Activated CD4-positive, alpha-beta memory T cell treated with anti-CD3 and anti-CD28 coated beads for 36 hours (primary cell): ENCODE results near the gene TULP1. TPM values are rescaled to one million over a fixed set of nuclear protein-coding genes. Genes with fewer than 3 reads are reported as not detected.
A peak's percentile ranks its signal among the peaks of the same experiment; 100 is the strongest.

ENCODE experiments used
- CTCF ChIA-PET: fragments of 350-600 bp; sonication (Branson Sonifier 250); formaldehyde crosslinking; loops from one replicate; lab custom pipeline; 2021; ENCODE audit warnings: antibody characterized with exemption, inconsistent platforms; lab: Charles Lee
- POLR2A ChIA-PET: fragments of 350-600 bp; sonication (Branson Sonifier 250); formaldehyde crosslinking; loops from one replicate; lab custom pipeline; 2021; ENCODE audit warnings: antibody characterized with exemption; lab: Charles Lee
- DNase-seq: peaks from one replicate; pipeline ENCODE4 v3.0.0-alpha.2; 2020
- H3K27ac Mint-ChIP-seq: one replicate; pipeline ENCODE4 v1.8.0; 2021; ENCODE audit warnings: mixed read lengths
- H3K27me3 Mint-ChIP-seq: one replicate; pipeline ENCODE4 v1.8.0; 2021; ENCODE audit warnings: mixed read lengths
- H3K36me3 Mint-ChIP-seq: one replicate; pipeline ENCODE4 v1.8.0; 2021; ENCODE audit warnings: mixed read lengths
- H3K4me1 Mint-ChIP-seq: one replicate; pipeline ENCODE4 v1.8.0; 2021; ENCODE audit warnings: low read depth, mixed read lengths
- H3K4me3 Mint-ChIP-seq: one replicate; pipeline ENCODE4 v1.8.0; 2021; ENCODE audit warnings: mild to moderate bottlenecking, mixed read lengths
- H3K9me3 Mint-ChIP-seq: one replicate; pipeline ENCODE4 v1.8.0; 2021; ENCODE audit warnings: mixed read lengths
- intact Hi-C: fragments of 100-400 bp; cut with micrococcal nuclease; formaldehyde crosslinking; loops from one replicate; pipeline ENCODE4 v1.15.1; 2023
- microRNA-seq: library from miRNA; unstranded; fragments of <30 nt; microRNA quantifications from one replicate; pipeline ENCODE4 v1.2.0, GENCODE V29; 2022; ENCODE audit warnings: borderline number of aligned reads, borderline microRNAs expressed, borderline replicate concordance
- total RNA-seq, 2 experiments: library from RNA; stranded (reverse); gene quantifications; one replicate each; pipeline ENCODE4 v1.2.3, GENCODE V29; 2021

TULP1 gene
- total RNA-seq, 2 experiments from 2014 or later = not detected

DNA sequence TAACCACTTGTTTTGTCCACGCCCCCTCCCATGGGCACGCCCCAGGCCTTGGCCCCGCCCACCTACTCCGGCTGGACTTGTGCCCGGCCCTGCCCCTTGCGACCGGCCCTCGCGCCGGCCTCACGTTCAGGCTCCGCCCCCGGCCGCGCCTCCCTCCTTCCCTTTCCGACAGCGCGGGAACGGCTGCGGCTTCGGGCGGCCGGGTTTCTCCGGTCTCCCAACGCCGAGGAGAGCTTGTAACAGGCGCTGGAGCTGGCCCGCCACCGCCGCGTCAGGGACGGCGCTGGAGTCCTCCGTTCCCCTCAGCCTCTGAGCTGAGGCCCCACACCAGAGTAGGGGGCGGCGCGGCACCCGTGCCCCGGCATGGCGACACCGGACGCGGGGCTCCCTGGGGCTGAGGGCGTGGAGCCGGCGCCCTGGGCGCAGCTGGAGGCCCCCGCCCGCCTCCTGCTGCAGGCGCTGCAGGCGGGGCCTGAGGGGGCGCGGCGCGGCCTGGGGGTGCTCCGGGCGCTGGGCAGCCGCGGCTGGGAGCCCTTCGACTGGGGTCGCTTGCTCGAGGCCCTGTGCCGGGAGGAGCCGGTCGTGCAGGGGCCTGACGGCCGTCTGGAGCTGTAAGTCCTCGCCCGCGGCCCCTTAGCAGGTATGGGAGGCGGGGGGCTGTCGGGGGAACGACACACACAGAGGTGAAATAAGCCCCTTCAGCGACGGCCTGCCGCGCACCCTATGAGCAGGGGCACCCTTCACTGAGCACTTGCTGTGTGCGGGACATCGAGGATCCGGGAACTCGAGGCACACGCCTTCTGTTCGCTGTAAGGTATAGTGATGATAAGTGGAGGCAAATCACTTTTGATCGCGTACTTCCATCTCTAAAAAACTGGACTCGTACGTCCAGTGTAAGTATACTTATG lies 60.3 kb downstream of the TULP1 start, which contains the start of gene FANCE:
Gene FANCE (plus strand): TSS at position 156 of the 908 bp plus-strand sequence. CDS start 208 bp downstream, at position 364.
- DNase-seq = peak; percentile 97
- H3K9me3 Mint-ChIP-seq = no peaks in the 10 kb centered on the region
- peak within 1 kb of the TSS; percentile 80 for H3K4me3 Mint-ChIP-seq
- H3K27me3 Mint-ChIP-seq = no peaks in the 10 kb centered on the region
- POLR2A ChIA-PET = interaction anchor here (0.8 to 2.2 kb wide), 6 partner anchors 15 to 154 kb away, joined by 3 to 8 read pairs (median 4); partner anchors contain the start of gene PPARD
- CTCF ChIA-PET = interaction anchor here (1.1 to 8.8 kb wide), 6 partner anchors 15 to 156 kb away, joined by 3 to 219 read pairs (median 62); partner anchors contain the start of genes DEF6, PPARD and RPL10A
- peaks cover 32% of the 10 kb centered on the region for H3K4me1 Mint-ChIP-seq
- H3K36me3 Mint-ChIP-seq = peaks cover 15% of the 10 kb centered on the region
- peak within 1 kb of the TSS; percentile 28 for H3K27ac Mint-ChIP-seq
- intact Hi-C loops = loop anchor here (1.0 kb wide), 1 partner anchor 16 kb away; the partner anchor contains the start of gene RPL10A

DNA sequence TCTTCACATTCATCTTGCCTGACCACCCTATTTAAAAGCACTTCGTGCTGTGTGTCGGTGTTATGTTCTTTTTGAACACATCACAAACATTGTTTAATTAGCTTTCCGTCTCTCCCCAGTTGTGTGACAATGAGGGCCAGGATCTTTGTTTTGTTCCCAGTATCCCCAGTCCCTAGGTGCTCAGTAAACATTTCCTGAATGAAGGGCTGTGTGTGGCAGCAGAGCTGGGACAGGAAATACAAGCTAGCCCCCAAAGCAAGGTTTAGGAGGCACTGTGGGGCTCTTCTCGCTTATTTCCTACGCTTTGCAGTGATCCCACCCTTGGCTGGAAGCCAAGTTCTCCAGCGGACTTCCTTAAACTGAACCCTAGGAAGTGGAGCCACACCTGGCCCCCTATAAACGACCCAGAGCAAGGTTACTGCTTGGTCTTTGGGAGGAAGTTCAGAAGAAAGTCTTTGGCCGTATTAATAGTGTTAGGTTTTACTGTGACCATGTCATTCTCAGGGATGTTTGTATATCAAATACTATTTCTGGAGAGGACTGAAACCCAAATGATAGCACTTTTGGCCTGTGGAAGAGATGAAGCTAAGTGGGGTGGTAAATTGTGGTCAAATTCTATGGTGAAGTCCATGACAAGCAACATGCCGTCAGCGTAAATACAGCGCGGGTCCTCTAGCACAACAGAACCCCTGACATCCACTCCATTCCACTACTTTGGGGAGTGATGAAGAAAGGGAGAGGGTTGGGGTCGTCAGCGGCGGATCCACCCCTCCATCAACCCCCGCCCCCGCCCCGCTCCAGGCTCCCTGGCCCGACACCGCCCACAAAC lies 61.1 kb downstream of the TULP1 start:
- CTCF ChIA-PET = interaction anchor here (0.7 to 8.8 kb wide), 11 partner anchors 15 to 211 kb away, joined by 3 to 219 read pairs (median 4); partner anchors contain the start of genes DEF6, PPARD and RPL10A
- H3K36me3 Mint-ChIP-seq = peaks cover 13% of the 10 kb centered on the region
- H3K27me3 Mint-ChIP-seq = no peaks in the 10 kb centered on the region
- DNase-seq = no peak
- peak overlapping the region; percentile 80 for H3K4me3 Mint-ChIP-seq
- H3K9me3 Mint-ChIP-seq = no peaks in the 10 kb centered on the region
- H3K4me1 Mint-ChIP-seq = peaks cover 32% of the 10 kb centered on the region
- intact Hi-C loops = loop anchor here (1.0 kb wide), 1 partner anchor 17 kb away; the partner anchor contains the start of gene RPL10A
- H3K27ac Mint-ChIP-seq = no peak overlapping the region
- POLR2A ChIA-PET = interaction anchor here (0.8 to 2.2 kb wide), 7 partner anchors 16 to 153 kb away, joined by 3 to 8 read pairs (median 4); partner anchors contain the start of genes DEF6 and PPARD

DNA sequence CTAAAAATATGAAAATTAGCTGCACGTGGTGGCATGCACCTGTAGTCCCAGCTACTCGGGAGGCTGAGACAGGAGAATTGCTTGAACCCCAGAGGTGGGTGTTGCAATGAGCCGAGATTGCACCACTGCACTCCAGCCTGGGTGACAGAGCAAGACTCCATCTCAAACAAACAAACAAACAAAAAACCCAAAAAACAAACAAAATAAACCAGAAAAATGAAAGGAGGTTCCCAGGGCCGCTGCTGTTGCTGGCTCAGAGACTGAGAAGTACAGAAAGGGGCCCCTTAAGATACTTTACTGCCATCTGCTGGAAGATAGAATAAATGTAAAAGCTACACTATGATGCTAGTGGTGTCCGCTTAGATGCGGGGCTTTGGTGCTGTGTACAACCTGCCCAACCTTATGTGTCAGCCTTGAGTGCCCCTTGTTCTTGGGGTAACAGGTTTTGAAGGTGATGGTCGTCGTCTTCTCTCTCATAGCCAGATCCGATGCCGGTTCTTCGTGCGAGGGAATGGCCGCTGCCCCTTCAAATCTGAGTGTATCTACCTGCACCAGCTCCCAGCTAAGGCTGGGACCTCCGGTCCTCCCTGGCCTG lies 63.3 kb downstream of the TULP1 start:
- CTCF ChIA-PET = interaction anchor here (0.6 to 8.8 kb wide), 43 partner anchors 8 to 528 kb away, joined by 3 to 219 read pairs (median 4); partner anchors contain the start of genes DEF6, PPARD, RPL10A and ZNF76
- intact Hi-C loops = loop anchor here (1.0 kb wide), 2 partner anchors 107 to 152 kb away; partner anchors contain the start of genes DEF6 and PPARD
- Mint-ChIP-seq H3K9me3 (no peaks in the 10 kb centered on the region), H3K27ac (no peak overlapping the region), H3K27me3 (no peaks in the 10 kb centered on the region), H3K4me1 (peaks cover 29% of the 10 kb centered on the region), H3K36me3 (peaks cover 2% of the 10 kb centered on the region), H3K4me3 (no peak overlapping the region)
- POLR2A ChIA-PET = interaction anchor here (0.6 to 1.5 kb wide), 5 partner anchors 24 to 151 kb away, joined by 3 to 8 read pairs (median 4); partner anchors contain the start of gene PPARD
- peak; percentile 44 for DNase-seq

DNA sequence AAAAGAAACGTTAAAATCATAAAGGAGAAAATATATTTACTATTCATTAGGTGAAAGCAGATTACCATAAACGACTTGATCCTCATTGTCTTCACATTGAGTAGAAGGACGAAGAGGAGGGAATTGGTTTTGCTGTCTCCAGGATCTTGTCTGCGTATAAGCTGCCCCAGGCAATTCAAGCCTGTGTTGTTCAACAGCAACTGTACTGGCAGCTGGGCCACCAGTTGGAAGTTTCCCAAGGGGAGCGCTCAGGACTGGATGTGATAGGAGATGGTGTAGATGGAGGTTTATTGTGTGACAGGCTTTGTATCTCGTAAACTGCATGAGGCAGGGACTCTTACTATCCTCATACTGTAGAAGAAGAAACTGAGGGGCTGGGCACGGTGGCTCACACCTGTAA lies 64.5 kb downstream of the TULP1 start:
- H3K4me3 Mint-ChIP-seq = no peak overlapping the region
- no peaks in the 10 kb centered on the region for H3K36me3 Mint-ChIP-seq
- no peak for DNase-seq
- H3K27me3 Mint-ChIP-seq = no peaks in the 10 kb centered on the region
- intact Hi-C loops = no loop called here
- peaks cover 19% of the 10 kb centered on the region for H3K4me1 Mint-ChIP-seq
- no peak overlapping the region for H3K27ac Mint-ChIP-seq
- ChIA-PET POLR2A (interaction anchor here (1.5 kb wide), 1 partner anchor 105 kb away, joined by 3 read pairs; no protein-coding TSS in a partner anchor), CTCF (interaction anchor here (0.8 to 8.8 kb wide), 10 partner anchors 8 to 191 kb away, joined by 3 to 219 read pairs (median 5); partner anchors contain the start of genes DEF6, PPARD and ZNF76)
- no peaks in the 10 kb centered on the region for H3K9me3 Mint-ChIP-seq

Small RNA genes lying within 50 kb of the gene (microRNA-seq; reads per million reads assigned to microRNA genes)
- gene MIR7111 = 4.7 reads per million, percentile 12 among the genes with 10 or more reads in this experiment

Other genes starting within 250 kb of the TULP1 start
- 100 to 1,000 TPM; 103 TPM for gene DEF6, start 215.1 kb downstream of the TULP1 start, total RNA-seq
- 10 to 100 TPM; 19.9 to 20.9 TPM for gene PPARD, start 170.3 kb downstream of the TULP1 start, total RNA-seq
- 10 to 100 TPM; 18.9 to 19.2 TPM for gene FANCE, start 60.6 kb downstream of the TULP1 start, total RNA-seq
- 1,000 to 10,000 TPM; 2,144 to 2,205 TPM for gene RPL10A, start 44.5 kb downstream of the TULP1 start, total RNA-seq
- gene TEAD3, start 15.8 kb downstream of the TULP1 start, total RNA-seq = 1 to 10 TPM; 1.8 to 2.2 TPM
- 100 to 1,000 TPM; 111 to 112 TPM for gene FKBP5, start 176.0 kb upstream of the TULP1 start, total RNA-seq
- gene ARMC12, start 224.1 kb upstream of the TULP1 start, total RNA-seq = 1 to 10 TPM; 1.5 to 1.6 TPM